D721Med (cell line): ENCODE results near the gene HDAC4.

ENCODE experiments used
- DNase-seq: peaks from one replicate; pipeline ENCODE4 v3.0.0; 2011; ENCODE audit warnings: low spot score; ENCODE audit not compliant: insufficient read length
- FAIRE-seq: peaks from 2 replicates; lab custom pipeline; 2011; peaks lifted over from hg19 to GRCh38; lab: Jason Lieb, UNC
- TF ChIP-seq, protein P1 (sequence below): IDR thresholded peaks from 2 replicates; pipeline ENCODE4 v1.5.1; 2012; ENCODE audit warnings: mild to moderate bottlenecking, control low read depth; ENCODE audit not compliant: insufficient read depth; ENCODE audit errors: missing control alignments

Gene HDAC4

GRCh38 chr2:239208465-239209180, 192.2 kb downstream of the HDAC4 start:
- no peak for FAIRE-seq
- no peak for DNase-seq
- TF ChIP-seq, protein P1, sequence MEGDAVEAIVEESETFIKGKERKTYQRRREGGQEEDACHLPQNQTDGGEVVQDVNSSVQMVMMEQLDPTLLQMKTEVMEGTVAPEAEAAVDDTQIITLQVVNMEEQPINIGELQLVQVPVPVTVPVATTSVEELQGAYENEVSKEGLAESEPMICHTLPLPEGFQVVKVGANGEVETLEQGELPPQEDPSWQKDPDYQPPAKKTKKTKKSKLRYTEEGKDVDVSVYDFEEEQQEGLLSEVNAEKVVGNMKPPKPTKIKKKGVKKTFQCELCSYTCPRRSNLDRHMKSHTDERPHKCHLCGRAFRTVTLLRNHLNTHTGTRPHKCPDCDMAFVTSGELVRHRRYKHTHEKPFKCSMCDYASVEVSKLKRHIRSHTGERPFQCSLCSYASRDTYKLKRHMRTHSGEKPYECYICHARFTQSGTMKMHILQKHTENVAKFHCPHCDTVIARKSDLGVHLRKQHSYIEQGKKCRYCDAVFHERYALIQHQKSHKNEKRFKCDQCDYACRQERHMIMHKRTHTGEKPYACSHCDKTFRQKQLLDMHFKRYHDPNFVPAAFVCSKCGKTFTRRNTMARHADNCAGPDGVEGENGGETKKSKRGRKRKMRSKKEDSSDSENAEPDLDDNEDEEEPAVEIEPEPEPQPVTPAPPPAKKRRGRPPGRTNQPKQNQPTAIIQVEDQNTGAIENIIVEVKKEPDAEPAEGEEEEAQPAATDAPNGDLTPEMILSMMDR: no peak

DNA sequence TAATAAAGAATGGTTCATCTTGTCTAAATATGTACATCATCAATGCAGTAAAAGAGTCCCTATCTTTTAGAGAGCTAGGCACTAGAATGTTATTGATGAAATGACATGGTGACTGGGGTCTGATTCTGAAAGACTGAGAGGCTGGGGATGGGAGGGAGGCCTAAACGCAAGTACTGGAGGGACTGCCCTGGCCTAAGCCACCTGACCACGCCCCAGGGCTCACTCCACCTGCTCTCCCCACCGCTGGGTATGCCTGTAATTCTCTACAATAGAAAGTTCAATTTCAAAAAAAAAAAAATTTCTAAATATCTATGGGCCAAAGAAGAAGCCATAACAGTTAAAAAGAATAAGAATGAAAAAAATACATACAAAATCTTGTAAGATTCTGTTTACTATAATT, 194.0 kb downstream of the HDAC4 start:
- TF ChIP-seq, protein P1: no peak
- FAIRE-seq: no peak
- DNase-seq: no peak

DNA sequence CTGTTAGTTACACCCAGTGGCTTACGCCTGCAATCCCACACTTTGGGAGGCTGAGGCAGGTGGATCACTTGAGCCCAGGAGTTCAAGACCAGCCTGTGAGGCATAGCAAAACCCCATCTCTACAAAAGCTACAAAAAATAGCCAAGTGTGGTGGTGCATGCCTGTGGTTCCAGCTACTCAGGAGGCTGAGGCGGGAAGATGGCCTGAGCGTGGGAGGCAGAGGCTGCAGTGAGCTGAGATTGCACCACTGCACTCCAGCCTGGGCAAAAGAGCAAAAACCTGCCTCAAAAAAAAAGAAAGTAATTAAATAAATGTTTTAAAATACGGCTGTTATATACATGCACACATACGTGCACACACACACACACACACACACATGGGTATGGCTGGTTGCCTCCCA, 194.8 kb downstream of the HDAC4 start:
- no peak for FAIRE-seq
- TF ChIP-seq, protein P1: no peak
- no peak for DNase-seq

- no peak for DNase-seq
- FAIRE-seq: no peak
- TF ChIP-seq, protein P1: no peak
These were observed 195.8 kb downstream of the HDAC4 start for GRCh38 chr2:239204876-239205468.

GRCh38 chr2:239204136-239204875, 196.5 kb downstream of the HDAC4 start:
- no peak for FAIRE-seq

GRCh38 chr2:239203443-239204135, 197.2 kb downstream of the HDAC4 start:
- DNase-seq: no peak
- no peak for FAIRE-seq
- TF ChIP-seq, protein P1: no peak

More at GRCh38 chr2:239204136-239204875, 196.5 kb downstream of the HDAC4 start:
- no peak for DNase-seq
- TF ChIP-seq, protein P1: no peak
